Hepatocyte (in vitro differentiated cells): Measurements from ENCODE around the gene IRF6.

ENCODE experiments used
- EZH2 ChIP-seq: fragments of 200-600 bp; sonication (generic); IDR thresholded peaks from 2 replicates; pipeline ENCODE4 v1.6.1; 2016; ENCODE audit warnings: antibody characterized with exemption, mild to moderate bottlenecking, borderline replicate concordance
- TF ChIP-seq, protein P1 (sequence below): fragments of 200-600 bp; sonication (generic); IDR thresholded peaks from 2 replicates; pipeline ENCODE4 v1.5.1; 2016; ENCODE audit warnings: antibody characterized with exemption, mild to moderate bottlenecking; ENCODE audit not compliant: poor library complexity

DNA sequence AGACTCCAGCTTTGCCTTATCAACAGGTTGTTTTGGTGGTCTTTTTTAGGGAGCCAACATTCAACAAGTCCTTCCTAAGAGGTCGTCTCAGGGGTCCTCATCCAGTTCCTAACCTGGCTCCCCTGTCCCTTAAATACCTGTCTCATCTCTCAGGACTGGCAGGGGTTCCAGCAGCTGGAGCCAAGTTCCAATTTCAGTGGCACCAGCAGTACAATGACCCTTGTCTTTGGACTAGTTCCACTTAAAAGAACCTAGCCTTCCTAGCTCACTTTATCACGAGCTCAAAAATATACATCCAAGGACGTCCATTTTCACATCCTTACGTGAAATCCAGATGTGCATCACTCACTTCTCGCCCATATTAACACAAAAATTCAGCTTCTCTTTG is 68.8 kb downstream of the IRF6 start:
- TF ChIP-seq, protein P1, sequence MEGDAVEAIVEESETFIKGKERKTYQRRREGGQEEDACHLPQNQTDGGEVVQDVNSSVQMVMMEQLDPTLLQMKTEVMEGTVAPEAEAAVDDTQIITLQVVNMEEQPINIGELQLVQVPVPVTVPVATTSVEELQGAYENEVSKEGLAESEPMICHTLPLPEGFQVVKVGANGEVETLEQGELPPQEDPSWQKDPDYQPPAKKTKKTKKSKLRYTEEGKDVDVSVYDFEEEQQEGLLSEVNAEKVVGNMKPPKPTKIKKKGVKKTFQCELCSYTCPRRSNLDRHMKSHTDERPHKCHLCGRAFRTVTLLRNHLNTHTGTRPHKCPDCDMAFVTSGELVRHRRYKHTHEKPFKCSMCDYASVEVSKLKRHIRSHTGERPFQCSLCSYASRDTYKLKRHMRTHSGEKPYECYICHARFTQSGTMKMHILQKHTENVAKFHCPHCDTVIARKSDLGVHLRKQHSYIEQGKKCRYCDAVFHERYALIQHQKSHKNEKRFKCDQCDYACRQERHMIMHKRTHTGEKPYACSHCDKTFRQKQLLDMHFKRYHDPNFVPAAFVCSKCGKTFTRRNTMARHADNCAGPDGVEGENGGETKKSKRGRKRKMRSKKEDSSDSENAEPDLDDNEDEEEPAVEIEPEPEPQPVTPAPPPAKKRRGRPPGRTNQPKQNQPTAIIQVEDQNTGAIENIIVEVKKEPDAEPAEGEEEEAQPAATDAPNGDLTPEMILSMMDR, result no peak
- no peak for TF ChIP-seq EZH2
